K562 (cell line): ENCODE results near the gene JADE3. TPM values are rescaled to one million over a fixed set of nuclear protein-coding genes. Genes with fewer than 3 reads are reported as not detected.

Experiments used
- ATAC-seq: fragments of 200-7000 bp; cut with Tn5 transposase; 3 replicates; pipeline ENCODE4 v1.9.1; 2020; ENCODE audit warnings: moderate library complexity
- BruUV-seq: library from RNA; stranded (reverse); fragments of 400-500 nt; replicated peaks from 2 replicates; lab custom pipeline; 2021; lab: Mats Ljungman, UMichigan
- CTCF ChIA-PET: fragments of 300-600 bp; formaldehyde crosslinking; extraction: SDS; loops from one replicate; lab custom pipeline; 2021; ENCODE audit warnings: low intra/inter-chr PET ratio; lab: Yijun Ruan, JAX
- POLR2A ChIA-PET: fragments of 300-600, 350-650 bp; sonication (Branson Sonifier 250); formaldehyde crosslinking; extraction: SDS; loops from one replicate; lab custom pipeline; 2021; ENCODE audit warnings: antibody characterized with exemption, inconsistent platforms; lab: Yijun Ruan, JAX
- DNase-seq, 4 experiments: peaks; one replicate each; pipeline versions ENCODE4 v3.0.0 to v3.0.0-alpha.2; 2011 to 2018; ENCODE audit warnings: low spot score in 3 of 4, mixed read lengths in 3 of 4; ENCODE audit errors: extremely low read depth in 1 of 4
- FAIRE-seq: peaks from 2 replicates; lab custom pipeline; 2011; peaks lifted over from hg19 to GRCh38; lab: Jason Lieb, UNC
- H2AFZ ChIP-seq: 2 replicates; pipeline ENCODE4 v1.6.0; 2011; ENCODE audit warnings: low read depth, low read length, control low read depth, inconsistent platforms
- H3K27ac ChIP-seq: fragments of 200-600 bp; 3 replicates; pipeline ENCODE4 v1.8.0; 2011; ENCODE audit warnings: low read depth, mild to moderate bottlenecking, control low read depth, inconsistent platforms, low read length, moderate library complexity, mixed read lengths; ENCODE audit errors: extremely low read depth
- H3K27me3 ChIP-seq, 2 experiments: fragments of 300-600 bp in 1 of 2; 2 replicates in 1 of 2; 3 replicates in 1 of 2; pipeline versions ENCODE4 v1.6.0 to v1.8.0; 2011; ENCODE audit warnings: inconsistent platforms in 2 of 2, low read length in 2 of 2, mild to moderate bottlenecking in 1 of 2, mixed read lengths in 1 of 2, moderate library complexity in 1 of 2; ENCODE audit not compliant: control insufficient read depth in 2 of 2, insufficient read depth in 2 of 2
- H3K36me3 ChIP-seq: fragments of 300-600 bp; 3 replicates; pipeline ENCODE4 v1.8.0; 2011; ENCODE audit warnings: mild to moderate bottlenecking, low read length, inconsistent platforms; ENCODE audit not compliant: control insufficient read depth, insufficient read depth
- H3K4me1 ChIP-seq, 2 experiments: fragments of 200-600 bp in 1 of 2; replicated peaks in 1 of 2; 2 replicates in 1 of 2; 3 replicates in 1 of 2; pipeline versions ENCODE4 v1.5.1 to v1.8.0; 2011; ENCODE audit warnings: inconsistent platforms in 2 of 2, low read length in 2 of 2, mild to moderate bottlenecking in 1 of 2, mixed read lengths in 1 of 2, moderate library complexity in 1 of 2; ENCODE audit not compliant: control insufficient read depth in 2 of 2, insufficient read depth in 2 of 2
- H3K4me2 ChIP-seq: 2 replicates; pipeline ENCODE4 v1.6.1; 2011; ENCODE audit warnings: low read length, control low read depth, inconsistent platforms, mixed read lengths; ENCODE audit not compliant: insufficient read depth
- H3K4me3 ChIP-seq: fragments of 200-600 bp; sonication (generic), shearing (Covaris generic); 2 replicates; pipeline ENCODE4 v1.5.1; 2016; ENCODE audit warnings: control low read depth, inconsistent platforms
- H3K79me2 ChIP-seq: fragments of 200-600 bp; 3 replicates; pipeline ENCODE4 v1.8.0; 2011; ENCODE audit warnings: low read length, inconsistent platforms; ENCODE audit not compliant: control insufficient read depth, insufficient read depth
- H3K9ac ChIP-seq, 2 experiments: 2 replicates each; pipeline versions ENCODE4 v1.6.0 to v1.6.1; 2011; ENCODE audit warnings: low read depth in 2 of 2, low read length in 2 of 2, control low read depth in 1 of 2, inconsistent platforms in 1 of 2, mild to moderate bottlenecking in 1 of 2, mixed read lengths in 1 of 2; ENCODE audit not compliant: insufficient read depth in 1 of 2
- H3K9me1 ChIP-seq: one replicate; pipeline ENCODE4 v1.6.0; 2011; ENCODE audit warnings: inconsistent platforms, mild to moderate bottlenecking, low read length, moderate library complexity; ENCODE audit not compliant: control insufficient read depth, insufficient read depth
- H3K9me3 ChIP-seq: replicated peaks from 2 replicates; pipeline ENCODE4 v1.5.1; 2011; ENCODE audit warnings: low read depth, low read length, inconsistent platforms; ENCODE audit not compliant: control insufficient read depth, insufficient read depth
- H4K20me1 ChIP-seq: replicated peaks from 2 replicates; pipeline ENCODE4 v1.6.1; 2011; ENCODE audit warnings: low read length, inconsistent platforms, mixed read lengths; ENCODE audit not compliant: control insufficient read depth, insufficient read depth
- ADNP ChIP-seq: fragments of 200-800 bp; sonication (Bioruptor generic); IDR thresholded peaks from 2 replicates; pipeline ENCODE4 v1.6.1; 2016; ENCODE audit warnings: missing genetic modification characterization, missing compliant biosample characterization
- AFF1 ChIP-seq, 2 experiments: fragments of 450-650 bp; IDR thresholded peaks; 2 replicates each; pipeline ENCODE4 v1.6.1; 2018; ENCODE audit warnings: mild to moderate bottlenecking in 2 of 2, low read depth in 1 of 2; ENCODE audit not compliant: partially characterized antibody in 2 of 2
- ARHGAP35 ChIP-seq: fragments of 450-650 bp; IDR thresholded peaks from 2 replicates; pipeline ENCODE4 v1.6.1; 2018; ENCODE audit not compliant: partially characterized antibody
- CBX8 ChIP-seq: fragments of 200-600 bp; sonication (generic); IDR thresholded peaks from 2 replicates; pipeline ENCODE4 v1.6.1; 2012; ENCODE audit warnings: borderline replicate concordance, mixed run types, low read depth, mild to moderate bottlenecking, moderate library complexity, mixed read lengths, low read length, control low read depth, inconsistent platforms; ENCODE audit not compliant: poor library complexity, severe bottlenecking; ENCODE audit errors: extremely low read depth
- DNMT1 ChIP-seq: fragments of 450-650 bp; IDR thresholded peaks from 2 replicates; pipeline ENCODE4 v1.6.1; 2016; ENCODE audit warnings: antibody characterized with exemption, mild to moderate bottlenecking
- HNRNPH1 ChIP-seq: fragments of 200-400 bp; formaldehyde crosslinking; optimal IDR thresholded peaks from 2 replicates; pipeline ENCODE3; 2017; ENCODE audit warnings: low read depth, mild to moderate bottlenecking, low read length, moderate library complexity
- PURB ChIP-seq: sonication (generic); formaldehyde crosslinking; IDR thresholded peaks from 2 replicates; pipeline ENCODE4 v1.9.0; 2021; ENCODE audit warnings: low read depth, mild to moderate bottlenecking, missing genetic modification reagents
- SIX5 ChIP-seq, 2 experiments: IDR thresholded peaks; 2 replicates each; pipeline ENCODE4 v1.6.1; 2011; ENCODE audit warnings: low read length in 2 of 2, borderline replicate concordance in 1 of 2, low read depth in 1 of 2, mild to moderate bottlenecking in 1 of 2, moderate library complexity in 1 of 2; ENCODE audit not compliant: insufficient read depth in 1 of 2
- STAG1 ChIP-seq: sonication (generic); formaldehyde crosslinking; IDR thresholded peaks from 2 replicates; pipeline ENCODE4 v1.5.0; 2020; ENCODE audit warnings: missing genetic modification reagents, borderline replicate concordance
- TARDBP ChIP-seq: fragments of 450-650 bp; IDR thresholded peaks from 2 replicates; pipeline ENCODE4 v1.6.1; 2016
- WHSC1 ChIP-seq: IDR thresholded peaks from one replicate; pipeline ENCODE4 v1.6.1; 2012; ENCODE audit warnings: low read length, control low read depth, inconsistent platforms
- XRCC3 ChIP-seq: fragments of 450-650 bp; IDR thresholded peaks from 2 replicates; pipeline ENCODE4 v1.6.1; 2017; ENCODE audit warnings: mild to moderate bottlenecking, moderate library complexity
- ZNF511 ChIP-seq: sonication (generic); formaldehyde crosslinking; IDR thresholded peaks from 2 replicates; pipeline ENCODE4 v1.8.0; 2022; ENCODE audit warnings: mild to moderate bottlenecking, missing genetic modification reagents
- ZNF695 ChIP-seq: fragments of 450-650 bp; formaldehyde crosslinking; IDR thresholded peaks from 2 replicates; pipeline ENCODE4 v1.4.0; 2020; ENCODE audit warnings: mild to moderate bottlenecking, moderate library complexity
- WGBS: fragments of 100-300 bp; shearing (Covaris generic); methylation state at CpG from one replicate; pipeline ENCODE4 v1.1.6; 2016; ENCODE audit warnings: low coverage, mixed read lengths; ENCODE audit not compliant: insufficient coverage; ENCODE audit errors: missing lambda C conversion rate; 5-methylcytosine and 5-hydroxymethylcytosine counted together
- in situ Hi-C: fragments of 300-500 bp; cut with MboI; formaldehyde crosslinking; loops from 4 replicates; pipeline ENCODE4 v1.15.0; 2018; ENCODE audit warnings: inconsistent platforms, mixed read lengths
- intact Hi-C: fragments of 100-400 bp; cut with micrococcal nuclease; formaldehyde crosslinking; loops from 2 replicates; pipeline ENCODE4 v1.14.2; 2022
- polyA plus RNA-seq, 8 experiments: library from polyadenylated mRNA; depleted of rRNA in 4 of 8; stranded (reverse) in 5 of 8; unstranded in 3 of 8; fragments of >200 nt; fragmentation: Nextera tagmentation in 2 of 8; fragmentation: Illumina TruSeq in 1 of 8; extraction: Ambion mirVana in 2 of 8; extraction: Trizol in 1 of 8; gene quantifications; 2 replicates each; pipeline versions ENCODE4 v1.2.1 to v1.2.3, GENCODE V29; 2011 to 2014; ENCODE audit warnings: inconsistent platforms in 1 of 8, missing spikeins in 1 of 8
- total RNA-seq, 7 experiments: library from RNA; depleted of rRNA in 6 of 7; stranded (reverse); fragments of >200 nt in 6 of 7; fragmentation: Illumina TruSeq in 2 of 7; extraction: Trizol in 2 of 7; gene quantifications; 2 replicates each; pipeline versions ENCODE4 v1.2.1 to v1.2.3, GENCODE V29; 2011 to 2021; ENCODE audit warnings: low replicate concordance in 1 of 7

The JADE3 gene
- total and polyA plus RNA-seq, 9 of the 15 experiments (the other 6 are each of a cell fraction or from before 2014, with no cell fraction given) = 2.6 to 10.0 (median 7.0) TPM

GRCh38 chrX:46864606-46865005 is 47.6 kb upstream of the JADE3 start:
- no peak for ATAC-seq
- POLR2A ChIA-PET = no interaction called here
- Histone ChIP-seq H3K9me1 (no peaks in the 10 kb centered on the region), H3K9me3 (no peaks in the 10 kb centered on the region), H3K4me3 (no peak overlapping the region), H3K4me1 (no peaks in the 10 kb centered on the region; a peak in 1 of 5 replicates), H2AFZ (no peak overlapping the region), H3K36me3 (no peaks in the 10 kb centered on the region), H4K20me1 (no peaks in the 10 kb centered on the region), H3K27ac (no peak overlapping the region), H3K27me3 (no peaks in the 10 kb centered on the region), H3K79me2 (no peaks in the 10 kb centered on the region), H3K9ac (no peak overlapping the region), H3K4me2 (no peak overlapping the region)
- CTCF ChIA-PET = no interaction called here
- intact Hi-C loops = no loop called here
- FAIRE-seq = no peak
- in situ Hi-C loops = no loop called here
- no TSS peak for BruUV-seq
- DNase-seq = no peak
- no peak for TF ChIP-seq SIX5 (IDR thresholded peaks at IDR 0.05; ENCODE audit: borderline replicate concordance in 1 of 2, insufficient read depth in 1 of 2, low read depth in 1 of 2, low read length in 2 of 2)
- no peak for TF ChIP-seq WHSC1
- no peak for TF ChIP-seq XRCC3
- TF ChIP-seq PURB (CRISPR knock-in tag) = no peak
- TF ChIP-seq ADNP (tag) = no peak
- no peak for TF ChIP-seq ARHGAP35
- no peak for TF ChIP-seq ZNF511
- TF ChIP-seq TARDBP = no peak
- no peak for TF ChIP-seq DNMT1
- TF ChIP-seq HNRNPH1 = no peak
- TF ChIP-seq ZNF695 (CRISPR knock-in tag) = no peak
- no peak for TF ChIP-seq CBX8
- no peak for TF ChIP-seq AFF1 (IDR thresholded peaks at IDR 0.05; ENCODE audit: low read depth in 1 of 2, partially characterized antibody in 2 of 2)
- TF ChIP-seq STAG1 (CRISPR knock-in tag) = no peak
- WGBS = 63% methylated on average over 2 of the region's 2 CpGs
